H9 (cell line): Measurements from ENCODE around the gene CDC42SE1. TPM values are rescaled to one million over a fixed set of nuclear protein-coding genes. Genes with fewer than 3 reads are reported as not detected.

Experiments used
- DNase-seq: peaks from one replicate; pipeline ENCODE4 v3.0.0-alpha.2; 2017
- H2AFZ ChIP-seq: one replicate; pipeline ENCODE4 v1.6.1; 2013; ENCODE audit warnings: mild to moderate bottlenecking, low read length, control low read depth, moderate library complexity
- H2AK5ac ChIP-seq: 2 replicates; pipeline ENCODE4 v1.6.1; 2013; ENCODE audit warnings: low read length, control low read depth, mixed read lengths; ENCODE audit not compliant: insufficient read length
- H2BK120ac ChIP-seq: one replicate; pipeline ENCODE4 v1.6.1; 2013; ENCODE audit warnings: low read depth, mild to moderate bottlenecking, low read length, control low read depth, inconsistent platforms; ENCODE audit not compliant: poor library complexity, severe bottlenecking
- H2BK12ac ChIP-seq: 2 replicates; pipeline ENCODE4 v1.6.1; 2013; ENCODE audit warnings: low read length, control low read depth, mixed read lengths, low read depth; ENCODE audit not compliant: insufficient read length
- H2BK15ac ChIP-seq: 2 replicates; pipeline ENCODE4 v1.6.1; 2013; ENCODE audit warnings: low read depth, low read length, control low read depth
- H2BK20ac ChIP-seq: one replicate; pipeline ENCODE4 v1.6.1; 2013; ENCODE audit warnings: low read depth, mild to moderate bottlenecking, low read length, control low read depth, inconsistent platforms; ENCODE audit not compliant: poor library complexity, severe bottlenecking
- H2BK5ac ChIP-seq: 2 replicates; pipeline ENCODE4 v1.6.1; 2013; ENCODE audit warnings: low read length, control low read depth, mixed read lengths; ENCODE audit not compliant: insufficient read length
- H3K14ac ChIP-seq: 2 replicates; pipeline ENCODE4 v1.6.1; 2013; ENCODE audit warnings: low read length, control low read depth; ENCODE audit not compliant: insufficient read depth
- H3K18ac ChIP-seq: 2 replicates; pipeline ENCODE4 v1.6.1; 2013; ENCODE audit warnings: low read depth, mild to moderate bottlenecking, mixed read lengths, low read length, control low read depth; ENCODE audit not compliant: insufficient read length
- H3K23ac ChIP-seq: 2 replicates; pipeline ENCODE4 v1.6.1; 2013; ENCODE audit warnings: low read length, control low read depth, mixed read lengths, low read depth; ENCODE audit not compliant: insufficient read length
- H3K23me2 ChIP-seq: 2 replicates; pipeline ENCODE4 v1.6.1; 2013; ENCODE audit warnings: low read depth, mild to moderate bottlenecking, mixed read lengths, low read length, control low read depth; ENCODE audit not compliant: insufficient read length, poor library complexity, severe bottlenecking
- H3K27ac ChIP-seq: 2 replicates; pipeline ENCODE4 v1.5.1; 2013; ENCODE audit warnings: low read length, control low read depth, mixed read lengths, low read depth; ENCODE audit not compliant: insufficient read length
- H3K27me3 ChIP-seq: 2 replicates; pipeline ENCODE4 v1.6.1; 2013; ENCODE audit warnings: low read length, control low read depth, inconsistent platforms; ENCODE audit not compliant: insufficient read depth
- H3K4ac ChIP-seq: 2 replicates; pipeline ENCODE4 v1.6.1; 2013; ENCODE audit warnings: low read depth, mild to moderate bottlenecking, control low read depth, inconsistent platforms, low read length, moderate library complexity
- H3K4me1 ChIP-seq: 2 replicates; pipeline ENCODE4 v1.6.1; 2013; ENCODE audit warnings: low read length, control low read depth, inconsistent platforms; ENCODE audit not compliant: insufficient read depth
- H3K4me2 ChIP-seq: 2 replicates; pipeline ENCODE4 v1.6.1; 2013; ENCODE audit warnings: low read length, control low read depth, mixed read lengths; ENCODE audit not compliant: insufficient read length, insufficient read depth
- H3K56ac ChIP-seq: 2 replicates; pipeline ENCODE4 v1.6.1; 2013; ENCODE audit warnings: low read depth, mild to moderate bottlenecking, mixed read lengths, low read length, control low read depth; ENCODE audit not compliant: insufficient read length
- H3K79me1 ChIP-seq: 2 replicates; pipeline ENCODE4 v1.6.1; 2013; ENCODE audit warnings: low read depth, mild to moderate bottlenecking, moderate library complexity, low read length, control low read depth, inconsistent platforms; ENCODE audit not compliant: insufficient read depth, poor library complexity, severe bottlenecking
- H3K79me2 ChIP-seq: 2 replicates; pipeline ENCODE4 v1.6.1; 2013; ENCODE audit warnings: low read length, control low read depth, inconsistent platforms; ENCODE audit not compliant: insufficient read depth
- H3K9ac ChIP-seq: 2 replicates; pipeline ENCODE4 v1.6.1; 2013; ENCODE audit warnings: low read length, control low read depth, mixed read lengths; ENCODE audit not compliant: insufficient read length; ENCODE audit errors: extremely low read depth
- H3K9me3 ChIP-seq: one replicate; pipeline ENCODE4 v1.6.1; 2013; ENCODE audit warnings: low read depth, low read length, inconsistent platforms; ENCODE audit not compliant: control insufficient read depth
- H3T11ph ChIP-seq: one replicate; pipeline ENCODE4 v1.6.1; 2013; ENCODE audit warnings: mild to moderate bottlenecking, low read length, control low read depth, inconsistent platforms
- H4K20me1 ChIP-seq: one replicate; pipeline ENCODE4 v1.6.1; 2013; ENCODE audit not compliant: control insufficient read depth, insufficient read length, insufficient read depth
- H4K5ac ChIP-seq: 2 replicates; pipeline ENCODE4 v1.6.1; 2013; ENCODE audit warnings: low read depth, mild to moderate bottlenecking, mixed read lengths, low read length, control low read depth; ENCODE audit not compliant: insufficient read length
- H4K8ac ChIP-seq: replicated peaks from 2 replicates; pipeline ENCODE4 v1.6.1; 2013; ENCODE audit warnings: low read length, control low read depth, mixed read lengths, low read depth; ENCODE audit not compliant: insufficient read length
- H4K91ac ChIP-seq: 2 replicates; pipeline ENCODE4 v1.6.1; 2013; ENCODE audit warnings: low read depth, mild to moderate bottlenecking, moderate library complexity, mixed read lengths, low read length, control low read depth; ENCODE audit not compliant: insufficient read length
- H3K27ac Mint-ChIP-seq, 3 experiments: 2 replicates in 2 of 3; 3 replicates in 1 of 3; pipeline ENCODE4 v1.8.0; 2020 to 2021; ENCODE audit warnings: mixed read lengths in 3 of 3, mild to moderate bottlenecking in 1 of 3, moderate library complexity in 1 of 3
- H3K27me3 Mint-ChIP-seq: 2 replicates; pipeline ENCODE4 v1.8.0; 2021; ENCODE audit warnings: low read depth, mild to moderate bottlenecking, moderate library complexity, mixed read lengths
- H3K36me3 Mint-ChIP-seq, 3 experiments: 2 replicates in 2 of 3; 3 replicates in 1 of 3; pipeline ENCODE4 v1.8.0; 2020 to 2021; ENCODE audit warnings: low read depth in 3 of 3, mixed read lengths in 3 of 3; ENCODE audit not compliant: insufficient read depth in 1 of 3
- H3K4me1 Mint-ChIP-seq, 2 experiments: 2 replicates each; pipeline ENCODE4 v1.8.0; 2020; ENCODE audit warnings: mixed read lengths in 2 of 2
- H3K4me3 Mint-ChIP-seq, 2 experiments: 2 replicates in 1 of 2; 3 replicates in 1 of 2; pipeline ENCODE4 v1.8.0; 2020 to 2021; ENCODE audit warnings: mild to moderate bottlenecking in 2 of 2, mixed read lengths in 2 of 2, moderate library complexity in 1 of 2
- H3K9me3 Mint-ChIP-seq, 2 experiments: 2 replicates in 1 of 2; 3 replicates in 1 of 2; pipeline ENCODE4 v1.8.0; 2020; ENCODE audit warnings: mild to moderate bottlenecking in 2 of 2, mixed read lengths in 2 of 2, moderate library complexity in 1 of 2
- CTCF ChIP-seq: fragments of 200-600 bp; sonication (generic); conservative IDR thresholded peaks from 3 replicates; pipeline ENCODE4 v1.8.0; 2021; ENCODE audit warnings: antibody characterized with exemption, mild to moderate bottlenecking
- WGBS: extraction: QIAGEN DNeasy Blood & Tissue Kit; methylation state at CpG from one replicate; pipeline ENCODE4 v1.1.7; 2013; ENCODE audit warnings: missing lambda C conversion rate, low lambda C conversion rate, mixed read lengths; ENCODE audit not compliant: insufficient read length; ENCODE audit errors: extremely low coverage; 5-methylcytosine and 5-hydroxymethylcytosine counted together
- total RNA-seq: library from RNA; stranded (reverse); gene quantifications from 2 replicates; pipeline ENCODE4 v1.2.1, GENCODE V29; 2021

Gene CDC42SE1
- total RNA-seq, 1 experiment from 2014 or later = 87.3 TPM

GRCh38 chr1:151047925-151048644 lies 11.3 kb downstream of the CDC42SE1 start:
- WGBS = no CpG with 5 or more reads among the region's 48 CpGs
- DNase-seq = peak; percentile 87
- Histone ChIP-seq H4K20me1 (no peaks in the 10 kb centered on the region), H2BK15ac (no peak overlapping the region), H3K27ac (no peak overlapping the region), H3K23ac (no peak overlapping the region), H3K56ac (no peak overlapping the region), H3K79me2 (no peaks in the 10 kb centered on the region), H3K14ac (peak overlapping the region; percentile 66), H2BK5ac (no peak overlapping the region), H3K27me3 (no peaks in the 10 kb centered on the region), H3K4ac (no peak overlapping the region), H3K18ac (peak overlapping the region; percentile 12), H3T11ph (no peak overlapping the region), H3K4me1 (no peaks in the 10 kb centered on the region; the same call in 1 of the 2 replicates), H4K91ac (no peak overlapping the region), H3K9me3 (no peaks in the 10 kb centered on the region), H3K79me1 (no peaks in the 10 kb centered on the region), H3K4me2 (peak overlapping the region; percentile 60), H3K9ac (peak overlapping the region; percentile 51), H2BK20ac (no peak overlapping the region), H2BK120ac (no peak overlapping the region), H3K23me2 (peaks cover 4% of the 10 kb centered on the region), H2AK5ac (no peak overlapping the region), H4K8ac (no peak overlapping the region), H2BK12ac (no peak overlapping the region), H4K5ac (no peak overlapping the region), H2AFZ (no peak overlapping the region)
- Mint-ChIP-seq H3K36me3 (peaks cover 2 to 20% (median 16%) of the 10 kb centered on the region in 3 experiments; a peak in 5 of 7 replicates), H3K9me3 (no peaks in the 10 kb centered on the region), H3K27ac (peak overlapping the region; percentile 95 to 99 (median 96)), H3K4me1 (peaks cover 17 to 19% of the 10 kb centered on the region in 2 experiments), H3K27me3 (no peaks in the 10 kb centered on the region), H3K4me3 (peak overlapping the region; percentile 95 to 98)
- peak; percentile 70; the same call in 2 of the 3 replicates for TF ChIP-seq CTCF
